Motor neuron (in vitro differentiated cells): ENCODE results near the gene CSNK2A3. TPM values are rescaled to one million over a fixed set of nuclear protein-coding genes. Genes with fewer than 3 reads are reported as not detected.

ENCODE experiments used
- ATAC-seq, 8 experiments: fragments of 200-7000 bp; cut with Tn5 transposase; replicated peaks in 6 of 8; 2 replicates each; pipeline ENCODE4 v1.8.0; 2021; ENCODE audit warnings: mild to moderate bottlenecking in 8 of 8, moderate library complexity in 8 of 8
- H3K27ac ChIP-seq, 2 donors: fragments of 250-450 bp; sonication (Bioruptor Pico); 2 replicates each; pipeline ENCODE4 v1.9.0; 2021; ENCODE audit warnings: antibody characterized with exemption in 2 of 2, mild to moderate bottlenecking in 2 of 2, moderate library complexity in 1 of 2
- H3K4me1 ChIP-seq, 2 donors: fragments of 250-450 bp; sonication (Bioruptor Pico); replicated peaks in 1 of 2; 2 replicates each; pipeline ENCODE4 v1.6.1; 2021; ENCODE audit warnings: antibody characterized with exemption in 2 of 2, mild to moderate bottlenecking in 2 of 2, moderate library complexity in 1 of 2
- H3K4me3 ChIP-seq, 5 donors: fragments of 250-450 bp; sonication (Bioruptor Pico); 2 replicates each; pipeline ENCODE4 v1.9.0; 2021; ENCODE audit warnings: antibody characterized with exemption in 5 of 5, mild to moderate bottlenecking in 5 of 5, moderate library complexity in 4 of 5
- WGBS, 10 experiments: fragments of 450-650 bp; shearing (Covaris generic); methylation state at CpG; one replicate each; pipeline ENCODE4 v1.0.0; 2022; 5-methylcytosine and 5-hydroxymethylcytosine counted together
- in situ Hi-C, 9 experiments: fragments of 400-800 bp; cut with MboI; loops; one replicate each; pipeline ENCODE4 v1.15.0; 2021; ENCODE audit warnings: low sequenced_read_pairs in 9 of 9, low pct_unique_long_range_greater_than_20kb in 2 of 9; ENCODE audit not compliant: unreplicated experiment in 9 of 9
- total RNA-seq, 8 experiments: library from RNA; unstranded; fragments of 300-600 nt; gene quantifications; 2 replicates each; pipeline versions ENCODE4 v1.2.3 to v1.2.4, GENCODE V29; 2022

The CSNK2A3 gene
- total RNA-seq, 8 experiments from 2014 or later = 1.6 to 2.9 (median 1.8) TPM

DNA sequence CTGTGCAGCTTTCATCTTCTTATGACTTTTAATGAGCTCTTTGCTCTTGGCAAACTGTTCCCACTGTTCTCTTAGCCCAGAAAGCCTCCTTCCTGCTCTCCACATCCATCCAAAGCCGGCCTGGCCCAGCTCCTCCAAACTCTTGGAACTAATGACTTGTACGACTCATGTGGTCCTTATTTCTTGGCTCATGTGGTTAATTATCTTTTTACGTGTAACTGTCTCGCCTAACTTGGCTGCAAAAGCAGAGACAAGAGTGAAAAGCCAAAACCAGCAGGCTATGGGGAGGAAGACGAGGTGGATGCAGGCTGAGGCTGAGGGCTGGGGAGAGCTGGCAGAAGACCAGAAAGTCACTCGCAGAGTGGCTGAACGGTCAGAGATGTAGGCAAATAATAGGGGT is 5.5 kb downstream of the CSNK2A3 start:
- H3K4me3 ChIP-seq = no peak overlapping the region
- H3K27ac ChIP-seq = no peak overlapping the region
- ATAC-seq = no peak
- no peaks in the 10 kb centered on the region for H3K4me1 ChIP-seq
- in situ Hi-C loops = no loop called here
- 17 to 100% (median 90%) methylated on average over 1 to 7 of the region's 7 CpGs for WGBS, 10 experiments

GRCh38 chr11:11346303-11346702 is 6.7 kb downstream of the CSNK2A3 start:
- H3K4me1 ChIP-seq = no peaks in the 10 kb centered on the region
- WGBS, 10 experiments = 64 to 100% (median 91%) methylated on average over 2 to 4 of the region's 4 CpGs
- no peak overlapping the region for H3K27ac ChIP-seq
- in situ Hi-C loops = no loop called here
- no peak overlapping the region for H3K4me3 ChIP-seq
- peak in 1 of 8 experiments; percentile 26 for ATAC-seq

DNA sequence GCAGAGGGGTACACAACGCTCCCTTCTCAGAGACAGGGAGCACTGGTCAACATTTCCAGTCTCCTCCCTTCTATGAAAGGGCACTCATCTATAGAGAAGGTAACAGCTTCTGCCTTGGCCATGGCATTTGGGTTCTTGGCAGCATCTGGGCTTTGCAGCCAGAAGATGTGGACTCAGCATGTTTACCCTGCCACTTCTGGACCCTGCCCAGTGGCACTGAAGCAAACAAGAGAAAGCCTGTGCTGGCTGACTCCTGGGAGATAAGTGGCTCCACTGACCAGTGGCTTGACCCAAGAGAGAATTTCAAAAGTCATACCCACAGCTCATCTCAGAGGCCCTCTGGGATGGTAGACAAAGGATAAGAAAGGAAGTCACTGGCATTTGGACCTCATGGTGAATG is 8.0 kb downstream of the CSNK2A3 start:
- peak in 1 of 8 experiments; percentile 47 for ATAC-seq
- Histone ChIP-seq H3K4me3 (no peak overlapping the region), H3K4me1 (no peaks in the 10 kb centered on the region), H3K27ac (no peak overlapping the region)
- in situ Hi-C loops = no loop called here
- WGBS, 10 experiments = no CpG with 5 or more reads among the region's 1 CpG

- Histone ChIP-seq H3K27ac (no peak overlapping the region), H3K4me3 (no peak overlapping the region), H3K4me1 (no peaks in the 10 kb centered on the region)
- no peak for ATAC-seq
- in situ Hi-C loops = no loop called here
- WGBS, 10 experiments = 67 to 100% (median 100%) methylated on average over 1 to 2 of the region's 3 CpGs; no CpG with 5 or more reads in 5 of the 10 experiments
These were observed 9.0 kb downstream of the CSNK2A3 start for GRCh38 chr11:11344045-11344444.

GRCh38 chr11:11338304-11338703 is 14.7 kb downstream of the CSNK2A3 start:
- no peak overlapping the region for H3K27ac ChIP-seq
- no peak overlapping the region for H3K4me3 ChIP-seq
- H3K4me1 ChIP-seq = no peaks in the 10 kb centered on the region
- in situ Hi-C loops = no loop called here
- no peak for ATAC-seq
- WGBS, 10 experiments = 17 to 100% (median 80%) methylated on average over 1 of the region's 1 CpG; no CpG with 5 or more reads in 5 of the 10 experiments

- H3K4me3 ChIP-seq = no peak overlapping the region
- no peak overlapping the region for H3K27ac ChIP-seq
- no peaks in the 10 kb centered on the region for H3K4me1 ChIP-seq
- no peak for ATAC-seq
- WGBS, 10 experiments = 29 to 100% (median 62%) methylated on average over 1 to 4 of the region's 4 CpGs; no CpG with 5 or more reads in 3 of the 10 experiments
- in situ Hi-C loops = no loop called here
These were observed 16.4 kb downstream of the CSNK2A3 start for GRCh38 chr11:11336664-11337063.

GRCh38 chr11:11335043-11335442 is 18.0 kb downstream of the CSNK2A3 start:
- in situ Hi-C loops = no loop called here
- WGBS, 10 experiments = 58 to 100% (median 84%) methylated on average over 1 to 2 of the region's 2 CpGs; no CpG with 5 or more reads in 4 of the 10 experiments
- H3K4me1 ChIP-seq = no peaks in the 10 kb centered on the region
- no peak overlapping the region for H3K27ac ChIP-seq
- ATAC-seq = no peak
- no peak overlapping the region for H3K4me3 ChIP-seq

- H3K27ac ChIP-seq = no peak overlapping the region
- no peaks in the 10 kb centered on the region for H3K4me1 ChIP-seq
- in situ Hi-C loops = no loop called here
- no peak for ATAC-seq
- 25 to 100% (median 78%) methylated on average over 1 to 4 of the region's 4 CpGs; no CpG with 5 or more reads in 1 of the 10 experiments for WGBS, 10 experiments
- H3K4me3 ChIP-seq = no peak overlapping the region
These were observed 18.4 kb downstream of the CSNK2A3 start for GRCh38 chr11:11334607-11335006.

GRCh38 chr11:11332141-11332710 is 20.8 kb downstream of the CSNK2A3 start:
- in situ Hi-C loops = no loop called here
- 0 to 100% (median 82%) methylated on average over 1 to 4 of the region's 5 CpGs; no CpG with 5 or more reads in 3 of the 10 experiments for WGBS, 10 experiments
- Histone ChIP-seq H3K4me1 (no peaks in the 10 kb centered on the region), H3K4me3 (no peak overlapping the region), H3K27ac (no peak overlapping the region)
- peak in 2 of 8 experiments; percentile 37 to 48 for ATAC-seq

DNA sequence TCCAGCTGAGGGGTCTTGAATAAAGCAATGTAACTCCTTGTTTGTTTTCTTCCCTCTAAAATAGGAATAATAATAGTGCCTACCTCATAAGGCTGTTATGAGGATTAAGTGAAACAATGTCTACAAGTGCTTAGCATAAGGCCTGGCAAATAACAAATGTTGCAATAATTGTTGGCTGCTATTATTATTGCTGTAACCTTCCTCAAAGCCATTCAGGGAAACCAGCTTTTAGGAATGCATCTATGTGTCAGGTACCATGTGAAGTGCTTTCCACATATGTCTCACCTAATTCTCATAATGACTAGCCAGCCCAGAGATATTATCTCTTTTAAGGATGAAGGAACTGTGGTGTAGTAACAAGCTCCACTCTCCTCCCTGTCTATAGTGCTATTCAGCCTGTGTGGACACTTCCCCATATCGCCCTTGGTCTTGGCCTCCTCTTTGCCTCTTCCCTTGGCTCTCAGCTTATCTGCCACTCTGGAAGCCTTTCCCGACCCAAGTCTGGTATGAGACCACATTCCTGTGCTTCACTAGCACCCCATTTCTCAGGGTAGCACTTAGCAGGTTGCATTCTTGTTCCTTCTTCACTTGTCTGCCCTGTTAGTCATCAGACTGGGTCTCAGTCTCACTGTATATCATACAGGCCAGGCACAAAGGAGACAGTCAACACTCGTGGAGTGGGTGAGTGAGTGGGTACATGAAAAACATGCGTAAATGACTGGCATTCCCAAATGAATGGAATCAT is 23.8 kb downstream of the CSNK2A3 start:
- Histone ChIP-seq H3K4me3 (no peak overlapping the region), H3K4me1 (no peaks in the 10 kb centered on the region), H3K27ac (no peak overlapping the region)
- WGBS, 10 experiments = 17 to 90% (median 76%) methylated on average over 1 to 4 of the region's 4 CpGs; no CpG with 5 or more reads in 1 of the 10 experiments
- no peak for ATAC-seq
- in situ Hi-C loops = no loop called here

- in situ Hi-C loops = no loop called here
- 11 to 89% (median 63%) methylated on average over 1 of the region's 1 CpG; no CpG with 5 or more reads in 3 of the 10 experiments for WGBS, 10 experiments
- no peaks in the 10 kb centered on the region for H3K4me1 ChIP-seq
- H3K27ac ChIP-seq = no peak overlapping the region
- peak in 2 of 8 experiments; percentile 30 to 32 for ATAC-seq
- H3K4me3 ChIP-seq = no peak overlapping the region
These were observed 29.0 kb downstream of the CSNK2A3 start for GRCh38 chr11:11324090-11324489.

- Histone ChIP-seq H3K4me3 (no peak overlapping the region), H3K4me1 (no peaks in the 10 kb centered on the region), H3K27ac (no peak overlapping the region)
- in situ Hi-C loops = no loop called here
- ATAC-seq = no peak
These were observed 30.9 kb downstream of the CSNK2A3 start for GRCh38 chr11:11322101-11322500.

DNA sequence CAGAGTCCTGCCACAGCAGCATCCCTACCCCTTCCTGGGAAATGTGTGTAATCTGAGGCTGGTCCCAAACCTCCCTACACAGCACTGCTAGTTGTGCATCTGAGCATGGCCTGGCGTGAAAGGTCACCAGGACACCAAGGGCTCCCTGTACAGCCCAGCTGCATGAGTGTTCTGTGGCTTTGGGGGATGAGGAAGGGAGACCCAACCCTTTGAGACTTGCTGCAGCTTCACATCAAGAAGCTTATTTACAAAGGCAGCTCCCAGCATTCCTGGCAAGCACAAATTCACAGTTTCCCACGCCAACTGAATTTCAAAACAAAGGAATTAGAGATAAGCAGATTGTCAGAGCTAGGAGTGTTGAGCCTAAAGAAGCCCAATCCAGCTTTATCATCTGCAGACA is 32.2 kb downstream of the CSNK2A3 start:
- Histone ChIP-seq H3K27ac (no peak overlapping the region), H3K4me1 (no peaks in the 10 kb centered on the region), H3K4me3 (no peak overlapping the region)
- no peak for ATAC-seq
- WGBS, 10 experiments = 39 to 100% (median 88%) methylated on average over 1 to 2 of the region's 2 CpGs; no CpG with 5 or more reads in 5 of the 10 experiments
- in situ Hi-C loops = no loop called here

- WGBS, 10 experiments = 56 to 100% (median 84%) methylated on average over 2 to 4 of the region's 4 CpGs
- no peak for ATAC-seq
- in situ Hi-C loops = no loop called here
- no peaks in the 10 kb centered on the region for H3K4me1 ChIP-seq
- no peak overlapping the region for H3K4me3 ChIP-seq
- H3K27ac ChIP-seq = no peak overlapping the region
These were observed 34.1 kb downstream of the CSNK2A3 start for GRCh38 chr11:11318961-11319360.
